Activated CD4-positive, CD25-positive, alpha-beta regulatory T cell treated with anti-CD3 and anti-CD28 coated beads, Interleukin-2, amount 50 U/mL, for 16 hours (primary cell): Measurements from ENCODE around the gene TAX1BP1.
A peak's percentile ranks its signal among the peaks of the same experiment; 100 is the strongest.
"Not testable (repeated sequence)": the region's sequence is repeated elsewhere in the genome, so short reads cannot be mapped to it uniquely, and the experiment has no call there.

Source experiments
- DNase-seq: peaks from one replicate; pipeline ENCODE4 v3.0.0-alpha.2; 2020; ENCODE audit warnings: low read depth, low spot score

Gene TAX1BP1

DNA sequence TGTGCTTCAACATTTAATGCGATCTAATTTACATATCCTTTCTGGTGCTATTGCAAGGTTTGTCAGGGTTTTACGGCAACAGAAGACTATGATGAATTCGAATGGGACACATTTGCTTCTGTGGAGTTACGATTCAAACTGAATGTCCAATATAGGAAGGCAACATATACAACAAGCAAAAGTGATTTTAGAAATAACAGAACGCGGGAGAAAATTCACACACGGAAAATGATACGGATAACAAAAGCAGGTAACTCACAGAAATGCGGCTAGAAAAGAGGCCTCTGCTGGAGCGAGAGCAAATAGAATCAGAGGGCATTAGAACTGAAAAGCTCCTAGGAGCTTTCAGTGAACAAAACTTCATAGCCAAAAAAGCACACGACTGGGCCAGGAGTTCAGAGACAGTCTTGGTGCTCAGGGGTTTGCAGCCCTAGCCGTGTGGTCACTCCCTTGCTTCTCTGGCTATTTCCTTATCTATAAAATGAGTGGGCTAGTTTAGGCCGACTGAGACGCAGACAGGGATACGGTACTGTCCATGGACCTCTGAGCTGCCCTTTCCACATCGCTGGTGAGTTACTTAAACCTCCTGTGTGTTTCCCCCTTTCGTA, 557 bp upstream of the TAX1BP1 start:
- no peak for DNase-seq

DNA sequence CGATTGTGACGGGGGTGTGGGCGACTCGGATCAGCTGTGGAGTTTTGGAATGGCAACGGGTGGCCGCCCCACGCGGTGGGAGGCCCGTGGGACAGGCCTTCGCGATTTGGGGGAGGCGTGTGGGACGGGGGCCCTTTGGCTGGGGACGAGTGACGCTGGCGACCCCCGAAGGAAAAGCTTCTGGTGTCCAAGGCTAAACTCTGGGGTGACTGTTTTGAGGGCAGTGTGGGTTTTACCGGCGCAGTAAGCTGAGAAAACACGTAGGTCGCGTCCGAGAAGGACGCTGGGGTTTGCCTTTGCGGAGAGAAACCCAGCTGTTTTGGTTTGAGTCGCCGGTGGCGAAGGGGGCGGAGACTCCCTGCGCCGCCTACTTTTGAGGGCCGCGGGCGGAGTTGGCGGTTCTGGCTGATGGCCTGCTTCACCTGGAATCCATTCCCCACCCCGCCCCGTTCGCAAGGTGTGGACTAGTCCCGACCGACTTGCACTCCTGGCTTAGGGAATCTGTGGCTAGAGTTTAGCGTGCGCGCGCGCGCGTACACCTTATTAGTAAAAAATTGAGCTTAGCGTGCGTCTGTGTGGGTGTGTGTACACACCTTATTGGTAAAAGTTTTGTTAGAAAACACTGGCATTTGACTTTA, 606 bp downstream of the TAX1BP1 start:
- peak; percentile 73 for DNase-seq

DNA sequence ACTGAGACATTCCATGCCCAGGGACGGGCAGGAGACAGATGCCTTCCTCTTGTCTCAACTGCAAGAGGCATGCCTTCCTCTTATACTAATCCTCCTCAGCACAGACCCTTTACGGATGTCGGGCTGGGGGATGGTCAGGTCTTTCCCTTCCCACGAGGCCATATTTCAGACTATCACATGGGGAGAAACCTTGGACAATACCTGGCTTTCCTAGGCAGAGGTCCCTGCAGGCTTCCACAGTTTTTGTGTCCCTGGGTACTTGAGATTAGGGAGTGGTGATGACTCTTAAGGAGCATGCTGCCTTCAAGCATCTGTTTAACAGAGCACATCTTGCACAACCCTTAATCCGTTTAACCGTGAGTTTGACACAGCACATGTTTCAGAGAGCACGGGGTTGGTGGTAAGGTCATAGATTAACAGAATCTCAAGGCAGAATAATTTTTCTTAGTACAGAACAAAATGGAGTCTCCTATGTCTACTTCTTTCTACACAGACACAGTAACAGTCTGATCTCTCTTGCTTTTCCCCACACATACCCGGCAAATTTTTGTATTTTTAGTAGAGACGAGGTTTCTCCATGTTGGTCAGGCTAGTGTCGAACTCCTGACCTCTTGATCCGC, 2.2 kb downstream of the TAX1BP1 start:
- DNase-seq: not testable (repeated sequence)

DNA sequence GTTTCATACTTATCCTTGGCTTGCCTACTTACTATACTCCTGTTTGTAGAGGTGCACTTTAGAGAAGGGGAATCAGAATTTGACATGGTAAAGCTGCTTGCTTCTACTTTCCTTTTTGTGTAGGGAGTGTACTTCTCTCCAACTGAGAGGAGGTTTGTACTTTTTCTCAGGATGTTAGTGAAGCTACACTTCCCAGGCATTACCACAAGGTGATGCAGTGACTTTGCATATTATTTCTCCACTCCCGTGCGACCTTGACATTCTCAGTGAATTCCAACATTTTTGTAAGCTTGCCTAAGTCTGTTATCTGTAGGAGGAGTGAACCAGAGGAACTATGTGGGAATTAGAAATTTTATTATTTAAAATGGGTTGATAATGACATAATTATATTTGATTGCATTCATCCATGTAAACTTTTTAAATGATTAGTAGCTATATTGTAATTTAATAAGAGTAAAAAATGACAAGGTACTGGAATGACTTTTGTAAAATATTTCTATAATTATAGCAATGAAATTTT, 5.2 kb downstream of the TAX1BP1 start:
- no peak for DNase-seq

DNA sequence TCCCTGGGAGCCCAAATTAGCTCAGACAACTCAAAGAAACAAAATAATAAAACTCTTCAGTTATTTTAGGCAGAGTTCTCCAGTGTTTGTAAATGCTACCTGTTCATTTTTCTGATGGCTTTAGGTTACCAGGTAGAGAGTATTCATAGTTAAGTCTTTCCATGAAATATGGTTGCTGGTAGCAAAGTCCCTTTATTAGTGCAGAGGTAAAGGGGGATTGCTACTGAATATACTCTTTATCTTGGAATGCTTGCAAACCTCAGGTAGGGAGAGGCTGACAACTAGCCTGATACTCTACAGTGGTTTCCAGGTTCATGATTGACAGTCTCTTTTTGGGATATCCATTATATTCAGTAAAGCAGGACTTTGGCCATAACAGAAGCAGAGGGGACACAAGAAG, 6.5 kb downstream of the TAX1BP1 start:
- no peak for DNase-seq

DNA sequence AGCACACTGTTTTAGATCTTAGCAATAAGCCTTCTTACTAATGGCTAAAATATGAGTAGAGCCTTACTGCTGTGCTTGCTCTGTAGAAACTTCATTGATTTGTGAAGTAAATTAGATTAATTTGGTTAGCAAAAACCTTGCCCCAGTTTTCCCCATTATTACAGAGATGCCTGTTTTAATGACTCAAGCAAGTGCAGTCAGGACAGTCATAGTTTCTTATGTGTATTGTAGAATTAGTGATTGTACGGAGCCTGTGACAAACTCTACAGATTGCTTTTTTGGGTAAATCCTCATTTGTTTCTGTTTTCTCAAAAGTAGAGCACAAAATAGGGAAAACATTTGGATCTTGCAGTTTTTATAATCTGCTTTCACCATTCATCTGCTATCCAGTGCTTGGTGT, 7.0 kb downstream of the TAX1BP1 start:
- no peak for DNase-seq

DNA sequence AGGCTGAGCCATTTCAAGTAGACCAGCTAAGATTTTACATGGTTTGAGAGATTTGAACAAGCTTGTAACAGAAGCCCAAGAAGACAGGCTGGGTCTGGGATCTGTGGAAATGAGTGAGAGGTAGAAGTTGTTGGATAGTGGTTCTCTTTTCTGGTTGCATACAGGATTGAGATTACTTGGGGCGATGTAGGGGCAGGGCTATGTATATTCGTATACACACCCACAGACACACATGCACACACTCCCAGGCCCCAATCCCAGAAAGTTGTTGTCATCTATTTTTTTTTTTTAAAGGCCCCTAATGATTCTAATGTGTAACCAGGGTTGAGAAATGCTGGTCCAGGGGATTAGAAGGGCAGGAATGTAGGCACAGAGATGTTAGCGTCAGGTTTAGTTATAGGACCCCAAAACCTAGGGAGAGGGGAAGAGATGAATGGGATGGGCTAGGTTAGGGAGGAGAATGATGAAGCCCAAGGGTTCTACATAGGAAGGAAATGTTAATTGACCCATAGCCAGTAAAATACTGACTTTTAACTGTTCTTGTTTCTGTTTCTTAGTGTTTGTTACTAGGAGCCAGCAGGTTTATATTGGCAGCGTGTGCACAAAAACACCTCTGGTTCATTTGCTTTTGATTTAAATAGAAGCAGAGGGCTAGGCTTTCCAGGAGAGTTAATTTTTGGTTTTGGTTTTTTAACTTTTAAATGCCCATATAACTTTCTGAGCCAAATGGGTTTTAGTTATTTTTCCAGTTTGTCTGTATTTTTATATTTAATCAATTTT, 7.8 kb downstream of the TAX1BP1 start:
- DNase-seq: no peak

DNA sequence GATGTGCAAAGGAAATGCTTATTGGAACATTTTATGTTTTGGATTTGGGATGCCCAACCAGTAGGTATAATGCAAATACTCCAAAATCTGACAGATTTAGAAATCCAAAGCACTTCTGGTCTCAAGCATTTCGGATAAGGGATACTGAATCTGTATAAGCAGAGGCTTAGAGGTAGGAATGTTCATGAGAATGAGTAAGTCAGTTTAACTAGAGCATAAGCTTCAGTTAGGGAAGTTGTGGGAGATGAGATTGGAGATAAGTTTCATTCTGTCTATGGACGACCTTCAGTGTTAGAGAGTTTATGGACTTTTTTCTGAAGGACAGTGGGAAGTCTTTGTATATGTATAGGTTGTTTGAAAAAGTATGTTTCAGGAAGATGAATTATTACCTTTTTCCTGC, 10.4 kb downstream of the TAX1BP1 start:
- no peak for DNase-seq

DNA sequence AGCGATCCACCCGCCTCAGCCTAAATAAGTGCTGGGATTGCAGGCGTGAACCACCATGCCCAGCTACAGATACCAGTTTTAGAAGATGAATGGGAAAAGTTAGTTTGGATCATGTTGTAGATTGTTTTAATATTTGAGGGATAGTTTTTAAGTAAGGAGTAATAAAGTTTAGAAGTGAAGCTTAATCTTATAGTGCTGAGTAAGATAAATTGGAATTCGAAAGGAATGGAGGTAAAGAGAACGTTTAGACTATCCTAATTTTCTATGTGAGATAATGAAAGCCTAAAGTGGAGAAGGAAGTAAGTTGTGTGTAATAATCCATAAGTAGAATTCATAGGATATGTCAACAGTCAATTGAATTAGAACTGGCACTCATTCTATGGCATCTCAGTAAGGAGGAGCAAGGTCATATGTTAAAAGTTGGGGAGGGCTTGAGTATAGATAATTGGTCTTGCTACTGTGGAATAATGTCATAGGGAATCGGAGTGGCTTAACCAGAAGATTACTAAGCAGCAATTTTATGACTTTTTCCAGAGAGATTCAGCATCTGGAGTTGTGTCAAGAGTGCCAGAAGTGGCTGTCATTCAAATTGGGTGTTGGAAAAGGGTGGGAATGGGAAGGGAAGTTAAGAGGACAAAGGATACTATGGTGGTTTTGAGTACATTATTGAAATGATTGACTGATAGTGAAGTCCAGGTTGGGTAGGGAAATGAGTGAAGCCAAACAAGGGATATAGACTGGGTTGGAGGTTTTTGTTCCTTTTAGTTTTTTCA, 12.1 kb downstream of the TAX1BP1 start:
- DNase-seq: no peak

DNA sequence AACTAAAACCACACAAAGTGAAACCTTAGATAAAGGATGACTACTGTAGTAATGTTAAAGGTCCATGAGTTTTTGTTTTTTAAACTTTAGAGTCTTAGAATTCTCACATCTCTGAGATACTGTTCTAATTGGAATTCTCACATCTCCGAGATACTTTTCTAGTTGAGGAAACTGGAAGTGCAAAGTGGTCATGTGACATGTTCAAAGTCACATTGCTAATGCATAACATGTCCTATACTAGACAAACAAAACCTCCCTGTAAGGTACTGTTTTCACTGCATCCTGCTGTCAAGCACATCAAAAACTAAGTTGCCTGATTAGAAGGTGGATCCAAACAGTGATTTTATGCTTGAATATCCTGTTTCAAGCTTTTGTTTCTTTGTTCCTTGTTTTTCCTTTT, 13.9 kb downstream of the TAX1BP1 start:
- no peak for DNase-seq

DNA sequence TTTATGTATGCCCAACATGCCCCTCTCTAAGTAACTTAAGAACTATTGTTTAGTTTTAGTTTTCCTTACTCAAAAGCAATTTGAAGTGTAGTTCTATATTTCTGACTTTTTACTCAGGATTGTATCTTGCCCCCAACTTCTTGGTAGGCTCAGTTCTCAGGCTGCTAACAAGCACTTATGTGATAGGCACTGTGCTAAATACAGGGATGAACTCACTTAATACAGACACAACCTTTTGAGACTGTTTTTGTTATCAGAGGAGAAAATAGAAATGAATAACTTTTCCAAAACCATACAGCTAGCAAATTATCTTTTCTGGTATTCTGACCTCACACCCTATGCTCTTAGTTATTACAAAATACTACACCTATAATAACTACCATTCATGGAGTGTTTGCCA, 16.3 kb downstream of the TAX1BP1 start:
- DNase-seq: no peak

DNA sequence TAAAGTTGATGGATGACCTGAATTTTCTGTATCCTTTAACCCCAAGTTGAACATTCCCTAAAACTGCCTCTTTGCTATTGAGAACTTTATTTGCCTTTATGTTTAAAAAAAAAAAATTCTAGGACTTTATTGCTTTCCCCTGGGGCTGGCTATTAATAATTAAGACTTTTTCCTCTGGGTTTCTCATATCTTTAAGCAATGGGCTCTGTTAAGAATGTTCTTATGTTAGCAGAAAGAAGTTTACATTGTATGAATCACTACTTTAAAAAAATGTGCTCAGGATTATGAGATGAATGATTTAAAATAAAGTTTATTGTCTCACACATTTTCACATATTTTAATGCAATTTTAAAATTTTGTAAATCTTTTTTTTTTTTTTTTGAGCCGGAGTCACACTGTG, 19.5 kb downstream of the TAX1BP1 start:
- no peak for DNase-seq

DNA sequence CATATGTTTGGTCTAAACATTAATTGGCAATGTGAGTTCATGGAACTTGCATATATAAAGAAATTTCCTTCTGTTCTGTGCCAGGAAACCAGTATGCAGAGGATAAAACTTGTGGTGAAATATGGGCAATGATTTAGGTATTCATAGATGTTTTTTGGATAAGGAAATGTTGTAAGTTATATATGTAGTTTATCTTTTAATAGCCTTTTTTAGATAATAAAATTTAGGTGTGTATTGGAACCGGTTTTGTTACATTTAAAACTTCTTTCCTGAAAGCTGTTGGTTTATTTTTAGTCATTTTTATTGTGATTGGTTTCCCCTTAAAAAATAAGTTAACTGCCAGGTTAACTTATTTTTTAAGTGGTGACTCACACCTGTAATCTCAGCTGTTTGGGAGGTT, 22.1 kb downstream of the TAX1BP1 start:
- DNase-seq: no peak

DNA sequence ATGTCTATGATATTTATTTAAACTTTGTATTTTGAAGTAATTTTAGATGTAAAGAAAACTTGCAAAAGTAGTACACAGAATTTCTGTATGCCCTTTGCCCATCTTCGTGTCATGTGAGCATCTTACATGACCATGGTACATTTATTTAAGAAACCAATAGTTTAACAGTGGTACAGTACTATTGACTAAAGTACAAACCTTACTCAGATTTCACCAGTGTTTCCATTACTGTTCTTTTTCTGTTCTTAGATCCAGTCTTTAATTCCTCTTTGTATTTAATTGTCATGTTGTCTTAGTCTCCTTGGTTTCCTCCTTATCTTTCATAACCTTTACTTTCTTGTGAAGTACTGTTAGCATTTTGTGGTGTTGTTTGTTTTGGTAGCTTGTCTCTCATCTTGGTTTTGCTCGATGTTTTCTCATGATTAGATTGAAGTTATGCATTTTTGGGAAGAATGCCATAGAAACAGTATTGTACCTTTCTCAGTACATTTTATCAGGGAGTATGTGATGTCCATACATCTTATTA, 24.1 kb downstream of the TAX1BP1 start:
- no peak for DNase-seq

DNA sequence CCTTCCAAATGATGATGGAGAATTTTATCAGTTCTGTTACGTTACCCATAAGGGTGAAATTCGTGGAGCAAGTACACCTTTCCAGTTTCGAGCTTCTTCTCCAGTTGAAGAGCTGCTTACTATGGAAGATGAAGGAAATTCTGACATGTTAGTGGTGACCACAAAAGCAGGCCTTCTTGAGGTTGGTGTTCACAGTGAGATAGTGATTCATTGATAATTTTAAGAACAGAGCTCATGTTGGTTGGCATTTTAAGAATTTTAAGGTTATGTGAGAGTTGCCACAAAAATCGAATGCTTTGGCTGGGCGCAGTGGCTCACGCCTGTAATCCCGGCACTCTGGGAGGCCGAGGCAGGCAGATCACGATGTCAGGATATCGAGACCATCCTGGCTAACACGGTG, 25.9 kb downstream of the TAX1BP1 start:
- DNase-seq: no peak

DNA sequence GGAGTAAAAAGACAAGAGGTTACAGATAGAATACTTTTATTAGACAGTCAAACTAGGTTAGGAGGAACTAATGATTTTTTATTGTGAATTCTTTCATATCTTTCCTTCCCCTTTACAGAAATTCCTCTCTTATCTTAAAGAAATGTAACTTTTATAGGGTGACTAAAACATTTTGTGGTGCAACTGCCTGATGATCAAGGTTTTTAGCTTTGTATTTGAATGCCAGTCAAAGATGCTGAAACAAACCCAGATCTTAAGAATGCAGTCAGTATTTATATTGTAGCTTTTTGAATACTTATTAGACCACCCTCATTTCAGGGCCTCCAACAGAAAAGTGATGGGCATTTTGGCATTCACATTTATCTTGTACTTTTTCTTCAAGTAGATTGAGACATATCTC, 27.4 kb downstream of the TAX1BP1 start:
- DNase-seq: no peak

DNA sequence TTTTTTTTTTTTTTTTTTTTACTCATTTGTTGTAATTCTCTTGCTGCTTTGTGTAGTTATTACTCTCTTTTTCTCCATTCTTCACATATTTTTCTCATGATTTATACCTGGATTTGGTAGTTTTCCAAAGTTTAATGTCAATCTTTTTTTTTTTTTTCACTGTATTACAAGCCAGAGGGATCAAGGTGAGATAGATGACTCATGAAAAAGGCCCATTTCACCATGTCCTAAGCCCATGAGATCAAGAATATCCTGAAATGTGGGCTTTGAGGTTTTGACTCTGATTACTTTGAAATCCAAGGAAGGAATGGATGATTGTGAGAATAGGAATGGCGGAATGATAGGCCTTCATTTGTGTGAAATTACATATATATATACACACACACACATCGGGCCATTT, 31.1 kb downstream of the TAX1BP1 start:
- DNase-seq: no peak

DNA sequence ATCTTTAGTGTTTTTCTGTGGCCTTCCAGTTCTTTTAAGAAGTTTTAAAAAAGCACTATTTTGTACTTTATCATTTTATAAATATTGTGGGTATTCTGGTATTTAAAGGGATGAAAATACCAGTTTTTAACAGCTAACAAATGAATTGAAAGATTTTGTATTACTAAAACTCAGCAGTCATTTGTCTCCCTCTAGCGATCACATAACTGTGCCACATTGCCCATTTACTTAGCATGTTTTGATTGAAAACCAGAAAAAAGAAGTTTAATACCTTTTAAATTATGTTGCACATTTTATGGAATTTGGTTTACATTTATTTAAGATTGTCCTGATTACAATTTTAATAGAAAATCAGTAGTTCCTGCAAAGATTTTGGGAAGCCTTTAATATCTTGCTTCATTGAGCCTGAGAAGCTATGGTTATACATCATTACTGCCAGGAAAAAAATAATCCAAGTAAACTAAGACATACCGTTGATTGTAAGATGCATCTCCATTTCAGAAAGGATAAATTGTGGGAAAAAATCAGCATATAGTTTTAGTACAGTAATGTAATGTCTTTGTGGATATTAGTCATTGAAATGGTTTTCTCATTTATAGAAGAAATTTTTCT, 34.9 kb downstream of the TAX1BP1 start:
- no peak for DNase-seq

DNA sequence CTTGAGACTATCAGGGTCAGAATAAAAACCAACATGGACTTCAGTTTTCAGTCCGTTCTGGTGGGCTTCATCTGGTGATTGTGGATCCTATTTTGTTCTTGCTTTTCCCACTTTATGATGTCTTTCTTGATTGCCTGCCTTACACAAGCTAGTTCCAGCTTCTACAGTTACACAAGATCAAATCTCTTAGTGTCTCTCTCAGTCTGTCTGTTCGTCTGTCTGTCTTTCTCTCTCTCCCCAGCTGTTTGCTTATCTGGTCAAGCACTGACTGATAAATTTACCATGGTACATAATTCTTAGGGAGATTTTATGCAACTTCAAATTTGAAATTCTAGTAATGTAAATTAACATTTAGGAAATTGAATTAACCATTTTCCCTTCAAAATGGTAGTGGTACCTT, 35.8 kb downstream of the TAX1BP1 start:
- DNase-seq: no peak

DNA sequence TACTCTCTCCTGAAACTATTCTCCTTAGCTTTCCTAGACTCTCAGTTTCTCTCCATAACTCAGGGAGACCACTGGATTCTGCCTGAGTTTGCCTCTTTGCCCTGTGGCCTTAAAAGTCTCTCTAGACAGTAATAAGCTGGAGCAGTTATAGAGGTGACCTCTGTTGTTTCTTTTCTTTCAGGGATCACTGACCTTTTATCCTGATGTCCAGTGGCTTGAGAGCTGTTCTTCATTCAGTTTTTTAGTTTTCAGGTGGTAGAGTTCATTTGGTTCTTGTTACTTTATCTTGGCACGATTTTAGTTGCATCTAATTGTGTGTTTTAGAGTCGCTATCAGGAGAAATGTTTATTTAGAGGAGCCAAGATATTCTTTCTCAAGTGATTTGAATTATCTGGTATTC, 37.7 kb downstream of the TAX1BP1 start:
- no peak for DNase-seq

DNA sequence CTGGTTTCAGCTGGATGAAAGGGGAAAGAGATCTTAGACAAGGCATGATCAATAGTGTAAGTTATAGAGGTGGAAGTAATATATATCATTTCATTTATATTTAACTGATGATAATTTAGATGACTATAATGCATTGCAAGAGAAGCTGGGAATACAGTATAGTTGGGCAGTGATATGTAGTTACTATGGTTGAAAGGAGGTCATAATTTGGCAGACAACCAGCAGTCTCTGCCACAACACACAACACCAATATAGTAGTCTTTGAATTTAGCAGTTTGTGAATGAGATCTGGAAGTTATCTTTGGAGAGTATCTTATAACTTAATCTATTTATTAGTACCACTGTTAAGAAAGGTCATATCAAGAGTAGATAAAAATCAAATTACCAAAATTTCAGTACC, 39.9 kb downstream of the TAX1BP1 start:
- no peak for DNase-seq
